Stimulated activated CD4-positive, alpha-beta T cell treated with anti-CD3 and anti-CD28 coated beads, TNF-alpha, amount 100 ng/mL, for 24 hours (primary cell): ENCODE data around the gene PCBP3.

Source experiments
- DNase-seq, 3 experiments: peaks; one replicate each; pipeline ENCODE4 v3.0.0-alpha.2; 2020; ENCODE audit warnings: low read depth in 3 of 3

The PCBP3 gene

GRCh38 chr21:45930231-45930760 lies 286.8 kb downstream of the PCBP3 start:
- no peak for DNase-seq

- no peak for DNase-seq
Observed at GRCh38 chr21:45930792-45931191, 287.3 kb downstream of the PCBP3 start.

GRCh38 chr21:45931397-45931969 lies 288.0 kb downstream of the PCBP3 start:
- no peak for DNase-seq

GRCh38 chr21:45932922-45933502 lies 289.5 kb downstream of the PCBP3 start:
- DNase-seq, result no peak

GRCh38 chr21:45934085-45934484 lies 290.6 kb downstream of the PCBP3 start:
- DNase-seq, result no peak

- DNase-seq, result no peak
Observed at GRCh38 chr21:45934554-45934953, 291.0 kb downstream of the PCBP3 start.

GRCh38 chr21:45935628-45936027 lies 292.1 kb downstream of the PCBP3 start:
- no peak for DNase-seq

GRCh38 chr21:45937721-45938452 lies 294.4 kb downstream of the PCBP3 start:
- DNase-seq, result no peak

GRCh38 chr21:45938453-45938755 lies 294.9 kb downstream of the PCBP3 start:
- DNase-seq, result no peak

- no peak for DNase-seq
Observed at GRCh38 chr21:45938811-45939520, 295.4 kb downstream of the PCBP3 start.

GRCh38 chr21:45939521-45940045 lies 296.1 kb downstream of the PCBP3 start:
- no peak for DNase-seq

- DNase-seq, result no peak
Observed at GRCh38 chr21:45940091-45940490, 296.6 kb downstream of the PCBP3 start.

- no peak for DNase-seq
Observed at GRCh38 chr21:45940621-45941337, 297.3 kb downstream of the PCBP3 start.

GRCh38 chr21:45941338-45941710 lies 297.8 kb downstream of the PCBP3 start:
- no peak for DNase-seq

- no peak for DNase-seq
Observed at GRCh38 chr21:45941717-45942546, 298.4 kb downstream of the PCBP3 start.

- DNase-seq, result no peak
Observed at GRCh38 chr21:45942755-45943629, 299.5 kb downstream of the PCBP3 start.

GRCh38 chr21:45943630-45944540 lies 300.4 kb downstream of the PCBP3 start:
- no peak for DNase-seq

GRCh38 chr21:45944601-45945000 lies 301.1 kb downstream of the PCBP3 start:
- DNase-seq, result no peak
